ENCODE results near the gene APOL3. TPM values are rescaled to one million over a fixed set of nuclear protein-coding genes. Genes with fewer than 3 reads are reported as not detected.

The APOL3 gene
- total and polyA plus RNA-seq, 2 of the 13 experiments (the other 11 are each of a cell fraction or from before 2014, with no cell fraction given), result 3.8 to 5.4 TPM

GRCh38 chr22:36164621-36165020 is 4.1 kb upstream of the APOL3 start:
- ATAC-seq (no peak), FAIRE-seq (no peak), DNase-seq (ENCODE audit: low spot score) (no peak)
- TF ChIP-seq, protein P1, sequence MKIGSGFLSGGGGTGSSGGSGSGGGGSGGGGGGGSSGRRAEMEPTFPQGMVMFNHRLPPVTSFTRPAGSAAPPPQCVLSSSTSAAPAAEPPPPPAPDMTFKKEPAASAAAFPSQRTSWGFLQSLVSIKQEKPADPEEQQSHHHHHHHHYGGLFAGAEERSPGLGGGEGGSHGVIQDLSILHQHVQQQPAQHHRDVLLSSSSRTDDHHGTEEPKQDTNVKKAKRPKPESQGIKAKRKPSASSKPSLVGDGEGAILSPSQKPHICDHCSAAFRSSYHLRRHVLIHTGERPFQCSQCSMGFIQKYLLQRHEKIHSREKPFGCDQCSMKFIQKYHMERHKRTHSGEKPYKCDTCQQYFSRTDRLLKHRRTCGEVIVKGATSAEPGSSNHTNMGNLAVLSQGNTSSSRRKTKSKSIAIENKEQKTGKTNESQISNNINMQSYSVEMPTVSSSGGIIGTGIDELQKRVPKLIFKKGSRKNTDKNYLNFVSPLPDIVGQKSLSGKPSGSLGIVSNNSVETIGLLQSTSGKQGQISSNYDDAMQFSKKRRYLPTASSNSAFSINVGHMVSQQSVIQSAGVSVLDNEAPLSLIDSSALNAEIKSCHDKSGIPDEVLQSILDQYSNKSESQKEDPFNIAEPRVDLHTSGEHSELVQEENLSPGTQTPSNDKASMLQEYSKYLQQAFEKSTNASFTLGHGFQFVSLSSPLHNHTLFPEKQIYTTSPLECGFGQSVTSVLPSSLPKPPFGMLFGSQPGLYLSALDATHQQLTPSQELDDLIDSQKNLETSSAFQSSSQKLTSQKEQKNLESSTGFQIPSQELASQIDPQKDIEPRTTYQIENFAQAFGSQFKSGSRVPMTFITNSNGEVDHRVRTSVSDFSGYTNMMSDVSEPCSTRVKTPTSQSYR (CRISPR knock-in tag; IDR thresholded peaks at IDR 0.05; ENCODE audit: borderline replicate concordance), result no peak
- TF ChIP-seq, protein P2, sequence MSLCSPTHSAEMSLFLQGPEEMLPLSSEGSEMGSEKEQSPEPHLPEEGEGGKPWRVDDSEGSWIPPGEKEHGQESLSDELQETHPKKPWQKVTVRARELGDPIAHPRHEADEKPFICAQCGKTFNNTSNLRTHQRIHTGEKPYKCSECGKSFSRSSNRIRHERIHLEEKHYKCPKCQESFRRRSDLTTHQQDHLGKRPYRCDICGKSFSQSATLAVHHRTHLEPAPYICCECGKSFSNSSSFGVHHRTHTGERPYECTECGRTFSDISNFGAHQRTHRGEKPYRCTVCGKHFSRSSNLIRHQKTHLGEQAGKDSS (CRISPR knock-in tag; IDR thresholded peaks at IDR 0.05; ENCODE audit: borderline replicate concordance, low read depth), result no peak
- TF ChIP-seq PHF8 (CRISPR knock-in tag; IDR thresholded peaks at IDR 0.05) (no peak), GZF1 (CRISPR knock-in tag; IDR thresholded peaks at IDR 0.05) (no peak), ZNF121 (CRISPR knock-in tag; IDR thresholded peaks at IDR 0.05) (no peak), CBX2 (IDR thresholded peaks at IDR 0.05; ENCODE audit: low read depth, low read length) (no peak), CBX2 (CRISPR knock-in tag; IDR thresholded peaks at IDR 0.05; ENCODE audit: low read depth) (no peak), ZNF850 (CRISPR knock-in tag; conservative IDR thresholded peaks at IDR 0.05) (no peak), ZNF780A (CRISPR knock-in tag; IDR thresholded peaks at IDR 0.05) (no peak), MIER2 (CRISPR knock-in tag; IDR thresholded peaks at IDR 0.05) (no peak), REPIN1 (CRISPR knock-in tag; IDR thresholded peaks at IDR 0.05; ENCODE audit: borderline replicate concordance, low read depth) (no peak), MAF1 (CRISPR knock-in tag; IDR thresholded peaks at IDR 0.05; ENCODE audit: borderline replicate concordance) (no peak)
- Histone ChIP-seq H3K4me2 (ENCODE audit: low read depth, low read length) (peak overlapping the region; percentile 26), H3K27ac (ENCODE audit: extremely low read length, insufficient read depth, low read length) (no peak overlapping the region), H3K79me2 (ENCODE audit: insufficient read depth, low read length) (no peaks in the 10 kb centered on the region), H4K20me1 (ENCODE audit: insufficient read depth, low read length) (no peaks in the 10 kb centered on the region), H3K9me3 (ENCODE audit: low read length) (no peaks in the 10 kb centered on the region), H3K9ac (ENCODE audit: insufficient read depth, low read depth, low read length) (no peak overlapping the region), H3K27me3 (ENCODE audit: control insufficient read depth in 1 of 2, insufficient read depth in 2 of 2, low read length in 2 of 2) (peaks cover 0 to 8% of the 10 kb centered on the region in 2 experiments; a peak in 1 of 5 replicates), H3K36me3 (replicated peaks in 1 of 2; ENCODE audit: control insufficient read depth in 1 of 2, insufficient read depth in 2 of 2, low read length in 2 of 2) (no peaks in the 10 kb centered on the region), H3K4me1 (ENCODE audit: insufficient read depth, low read length) (peaks cover 34% of the 10 kb centered on the region), H3K4me3 (replicated peaks in 1 of 3; ENCODE audit: insufficient read depth in 1 of 3, low read depth in 2 of 3, low read length in 3 of 3) (no peak overlapping the region), H2AFZ (ENCODE audit: low read length) (no peak overlapping the region)
- CTCF ChIA-PET (ENCODE audit: low intra/inter-chr PET ratio, low total read pairs), result no interaction called here
- POLR2A ChIA-PET, result interaction anchor here (0.9 kb wide), 1 partner anchor 9 kb away, joined by 3 read pairs; no protein-coding TSS in a partner anchor
- intact Hi-C loops (cut with micrococcal nuclease; ENCODE audit: unreplicated experiment), result no loop called here
- no TSS peak for BruUV-seq (replicated peaks)
- 47% methylated on average over 1 of the region's 1 CpG for WGBS (ENCODE audit: low lambda C conversion rate)
- in situ Hi-C loops (cut with HindIII; ENCODE audit: extremely low pct_ligation_motif_present, low pct_unique_long_range_greater_than_20kb), result no loop called here

Measured in HepG2 (cell line).